ENCODE data around the gene NFKBIB.
"Not testable (repeated sequence)": the region's sequence is repeated elsewhere in the genome, so short reads cannot be mapped to it uniquely, and the experiment has no call there.

NFKBIB gene

GRCh38 chr19:38867171-38867780 is 32.5 kb upstream of the NFKBIB start:
- Histone ChIP-seq H3K9me3 (no peaks in the 10 kb centered on the region), H3K27me3 (peaks cover 4% of the 10 kb centered on the region), H3K4me1 (ENCODE audit: control insufficient read depth in 1 of 2, insufficient read depth in 1 of 2, low read depth in 1 of 2, low read length in 1 of 2) (peaks cover 17 to 18% of the 10 kb centered on the region in 2 experiments), H3K36me3 (peaks cover 50% of the 10 kb centered on the region), H3K4me3 (ENCODE audit: low read depth in 1 of 2, low read length in 1 of 2) (no peak overlapping the region), H3K27ac (no peak overlapping the region)
- no peak for TF ChIP-seq CTCF (IDR thresholded peaks at IDR 0.05)

- Histone ChIP-seq H3K4me3 (ENCODE audit: low read depth in 1 of 2, low read length in 1 of 2) (no peak overlapping the region), H3K36me3 (peaks cover 62% of the 10 kb centered on the region), H3K9me3 (no peaks in the 10 kb centered on the region), H3K4me1 (ENCODE audit: control insufficient read depth in 1 of 2, insufficient read depth in 1 of 2, low read depth in 1 of 2, low read length in 1 of 2) (peaks cover 15 to 17% of the 10 kb centered on the region in 2 experiments), H3K27me3 (no peaks in the 10 kb centered on the region), H3K27ac (no peak overlapping the region)
- no peak for TF ChIP-seq CTCF (IDR thresholded peaks at IDR 0.05)
Observed at GRCh38 chr19:38868551-38868950, 31.2 kb upstream of the NFKBIB start.

- TF ChIP-seq CTCF (IDR thresholded peaks at IDR 0.05), result no peak
- H3K36me3 ChIP-seq, result peaks cover 70% of the 10 kb centered on the region
- peaks cover 15 to 17% of the 10 kb centered on the region in 2 experiments for H3K4me1 ChIP-seq (ENCODE audit: control insufficient read depth in 1 of 2, insufficient read depth in 1 of 2, low read depth in 1 of 2, low read length in 1 of 2)
- H3K4me3 ChIP-seq (ENCODE audit: low read depth in 1 of 2, low read length in 1 of 2), result peak overlapping the region; percentile 47 to 59
- no peaks in the 10 kb centered on the region for H3K27me3 ChIP-seq
- H3K27ac ChIP-seq, result peak overlapping the region; percentile 56
- no peaks in the 10 kb centered on the region for H3K9me3 ChIP-seq
Observed at GRCh38 chr19:38869160-38869835, 30.5 kb upstream of the NFKBIB start.

GRCh38 chr19:38869836-38870607 is 29.7 kb upstream of the NFKBIB start:
- peak overlapping the region; percentile 56 for H3K27ac ChIP-seq
- H3K4me1 ChIP-seq (ENCODE audit: control insufficient read depth in 1 of 2, insufficient read depth in 1 of 2, low read depth in 1 of 2, low read length in 1 of 2), result peaks cover 15 to 17% of the 10 kb centered on the region in 2 experiments
- H3K4me3 ChIP-seq (ENCODE audit: low read depth in 1 of 2, low read length in 1 of 2), result peak overlapping the region; percentile 47 to 59
- H3K9me3 ChIP-seq, result no peaks in the 10 kb centered on the region
- no peaks in the 10 kb centered on the region for H3K27me3 ChIP-seq
- peaks cover 75% of the 10 kb centered on the region for H3K36me3 ChIP-seq
- TF ChIP-seq CTCF (IDR thresholded peaks at IDR 0.05), result peak; percentile 95

GRCh38 chr19:38870612-38871011 is 29.2 kb upstream of the NFKBIB start:
- Histone ChIP-seq H3K4me3 (ENCODE audit: low read depth in 1 of 2, low read length in 1 of 2) (no peak overlapping the region), H3K4me1 (ENCODE audit: control insufficient read depth in 1 of 2, insufficient read depth in 1 of 2, low read depth in 1 of 2, low read length in 1 of 2) (peaks cover 15 to 17% of the 10 kb centered on the region in 2 experiments), H3K27ac (peak overlapping the region; percentile 56), H3K27me3 (no peaks in the 10 kb centered on the region), H3K9me3 (no peaks in the 10 kb centered on the region), H3K36me3 (peaks cover 75% of the 10 kb centered on the region)
- TF ChIP-seq CTCF (IDR thresholded peaks at IDR 0.05), result no peak

- H3K9me3 ChIP-seq; H3K27ac ChIP-seq; H3K4me3 ChIP-seq (ENCODE audit: low read depth in 1 of 2, low read length in 1 of 2); H3K27me3 ChIP-seq: not testable (repeated sequence)
- peaks cover 33 to 34% of the 10 kb centered on the region in 2 experiments for H3K4me1 ChIP-seq (ENCODE audit: control insufficient read depth in 1 of 2, insufficient read depth in 1 of 2, low read depth in 1 of 2, low read length in 1 of 2)
- peaks cover 58% of the 10 kb centered on the region for H3K36me3 ChIP-seq
Observed at GRCh38 chr19:38873400-38873799, 26.4 kb upstream of the NFKBIB start.

All from neutrophil (primary cell).